ENCODE results near the gene PI4KA. TPM values are rescaled to one million over a fixed set of nuclear protein-coding genes. Genes with fewer than 3 reads are reported as not detected.

Gene PI4KA
- polyA plus RNA-seq, 1 donor from 2014 or later: 42.2 TPM

- Histone ChIP-seq H3K79me2 (replicated peaks; ENCODE audit: insufficient read depth, low read length) (peaks cover 26% of the 10 kb centered on the region), H3K9me3 (ENCODE audit: low read length) (no peaks in the 10 kb centered on the region), H3K9ac (ENCODE audit: low read length) (no peak overlapping the region), H3K27me3 (ENCODE audit: insufficient read depth, low read depth, low read length) (no peaks in the 10 kb centered on the region), H4K20me1 (ENCODE audit: insufficient read depth) (no peaks in the 10 kb centered on the region), H3K27ac (ENCODE audit: low read length) (no peak overlapping the region), H3F3A (ENCODE audit: insufficient read depth, low read length, poor library complexity, severe bottlenecking) (no peaks in the 10 kb centered on the region), H3K4me3 (ENCODE audit: low read length) (no peak overlapping the region), H3K9me2 (ENCODE audit: insufficient read depth, low read length) (no peaks in the 10 kb centered on the region), H2AFZ (ENCODE audit: low read depth, low read length) (no peak overlapping the region), H3K4me2 (ENCODE audit: low read length) (no peak overlapping the region), H3K36me3 (ENCODE audit: insufficient read depth, low read length) (no peaks in the 10 kb centered on the region)
- TF ChIP-seq MXI1 (conservative IDR thresholded peaks at IDR 0.05; ENCODE audit: poor library complexity, severe bottlenecking) (no peak), SMC3 (conservative IDR thresholded peaks at IDR 0.05; ENCODE audit: poor library complexity) (no peak), RAD21 (conservative IDR thresholded peaks at IDR 0.05) (no peak), TAF1 (IDR thresholded peaks at IDR 0.05; ENCODE audit: low read depth) (no peak), EP300 (conservative IDR thresholded peaks at IDR 0.05; ENCODE audit: poor library complexity, severe bottlenecking) (no peak)
Measured at GRCh38 chr22:20836987-20837823, 21.4 kb downstream of the PI4KA start.

- Histone ChIP-seq H3K27ac (ENCODE audit: low read length) (no peak overlapping the region), H3K4me3 (ENCODE audit: low read length) (no peak overlapping the region), H3K4me2 (ENCODE audit: low read length) (no peak overlapping the region), H3K9ac (ENCODE audit: low read length) (no peak overlapping the region), H4K20me1 (ENCODE audit: insufficient read depth) (no peaks in the 10 kb centered on the region), H3K79me2 (replicated peaks; ENCODE audit: insufficient read depth, low read length) (peaks cover 15% of the 10 kb centered on the region), H3F3A (ENCODE audit: insufficient read depth, low read length, poor library complexity, severe bottlenecking) (no peaks in the 10 kb centered on the region), H3K36me3 (ENCODE audit: insufficient read depth, low read length) (no peaks in the 10 kb centered on the region), H3K27me3 (ENCODE audit: insufficient read depth, low read depth, low read length) (no peaks in the 10 kb centered on the region), H2AFZ (ENCODE audit: low read depth, low read length) (no peak overlapping the region), H3K9me3 (ENCODE audit: low read length) (no peaks in the 10 kb centered on the region), H3K9me2 (ENCODE audit: insufficient read depth, low read length) (no peaks in the 10 kb centered on the region)
- no peak for TF ChIP-seq SMC3 (conservative IDR thresholded peaks at IDR 0.05; ENCODE audit: poor library complexity)
Measured at GRCh38 chr22:20834725-20835124, 23.9 kb downstream of the PI4KA start.

GRCh38 chr22:20834206-20834605, 24.4 kb downstream of the PI4KA start:
- Histone ChIP-seq H4K20me1 (ENCODE audit: insufficient read depth) (no peaks in the 10 kb centered on the region), H3K9me3 (ENCODE audit: low read length) (no peaks in the 10 kb centered on the region), H3K9me2 (ENCODE audit: insufficient read depth, low read length) (no peaks in the 10 kb centered on the region), H3K27ac (ENCODE audit: low read length) (no peak overlapping the region), H3K9ac (ENCODE audit: low read length) (no peak overlapping the region), H2AFZ (ENCODE audit: low read depth, low read length) (no peak overlapping the region), H3K79me2 (replicated peaks; ENCODE audit: insufficient read depth, low read length) (peaks cover 10% of the 10 kb centered on the region), H3K36me3 (ENCODE audit: insufficient read depth, low read length) (no peaks in the 10 kb centered on the region), H3K27me3 (ENCODE audit: insufficient read depth, low read depth, low read length) (no peaks in the 10 kb centered on the region), H3K4me3 (ENCODE audit: low read length) (no peak overlapping the region), H3K4me2 (ENCODE audit: low read length) (no peak overlapping the region), H3F3A (ENCODE audit: insufficient read depth, low read length, poor library complexity, severe bottlenecking) (no peaks in the 10 kb centered on the region)
- TF ChIP-seq MXI1 (conservative IDR thresholded peaks at IDR 0.05; ENCODE audit: poor library complexity, severe bottlenecking) (no peak), RAD21 (conservative IDR thresholded peaks at IDR 0.05) (no peak), POLR2AphosphoS5 (IDR thresholded peaks at IDR 0.05) (no peak), EP300 (conservative IDR thresholded peaks at IDR 0.05; ENCODE audit: poor library complexity, severe bottlenecking) (no peak)

- TF ChIP-seq EP300 (conservative IDR thresholded peaks at IDR 0.05; ENCODE audit: poor library complexity, severe bottlenecking) (no peak), CTCF (IDR thresholded peaks at IDR 0.05; ENCODE audit: poor library complexity, severe bottlenecking) (no peak), POLR2AphosphoS5 (IDR thresholded peaks at IDR 0.05) (no peak), MXI1 (conservative IDR thresholded peaks at IDR 0.05; ENCODE audit: poor library complexity, severe bottlenecking) (no peak), EZH2 (IDR thresholded peaks at IDR 0.05; ENCODE audit: borderline replicate concordance, insufficient read depth, low read length, poor library complexity, severe bottlenecking) (no peak), TAF1 (IDR thresholded peaks at IDR 0.05; ENCODE audit: low read depth) (no peak), SMC3 (conservative IDR thresholded peaks at IDR 0.05; ENCODE audit: poor library complexity) (no peak), REST (IDR thresholded peaks at IDR 0.05; ENCODE audit: borderline replicate concordance) (no peak), RAD21 (conservative IDR thresholded peaks at IDR 0.05) (no peak)
- H3K27ac ChIP-seq (ENCODE audit: low read length): no peak overlapping the region
Measured at GRCh38 chr22:20833225-20833665, 25.4 kb downstream of the PI4KA start.

More at GRCh38 chr22:20833225-20833665, 25.4 kb downstream of the PI4KA start:
- no peak overlapping the region for H3K4me3 ChIP-seq (ENCODE audit: low read length)
- no peak overlapping the region for H3K4me2 ChIP-seq (ENCODE audit: low read length)
- H3K9me3 ChIP-seq (ENCODE audit: low read length): no peaks in the 10 kb centered on the region
- no peaks in the 10 kb centered on the region for H3K9me2 ChIP-seq (ENCODE audit: insufficient read depth, low read length)
- H3F3A ChIP-seq (ENCODE audit: insufficient read depth, low read length, poor library complexity, severe bottlenecking): no peaks in the 10 kb centered on the region
- no peaks in the 10 kb centered on the region for H3K27me3 ChIP-seq (ENCODE audit: insufficient read depth, low read depth, low read length)
- H3K36me3 ChIP-seq (ENCODE audit: insufficient read depth, low read length): no peaks in the 10 kb centered on the region
- H4K20me1 ChIP-seq (ENCODE audit: insufficient read depth): no peaks in the 10 kb centered on the region
- no peak overlapping the region for H2AFZ ChIP-seq (ENCODE audit: low read depth, low read length)
- H3K9ac ChIP-seq (ENCODE audit: low read length): no peak overlapping the region
- peaks cover 8% of the 10 kb centered on the region for H3K79me2 ChIP-seq (replicated peaks; ENCODE audit: insufficient read depth, low read length)
